T-helper 1 cell treated with Interleukin-12 subunit alpha and Interleukin-12 subunit beta and Interleukin-4 antibody, amounts not matched to agents 30 μg/mL and 1 μg/mL, for 36 hours (primary cell): ENCODE measurements around the gene ABCD4.

Experiments used
- H3K27ac Mint-ChIP-seq: one replicate; pipeline ENCODE4 v1.8.0; 2021; ENCODE audit warnings: mild to moderate bottlenecking, mixed read lengths
- H3K27me3 Mint-ChIP-seq: one replicate; pipeline ENCODE4 v1.8.0; 2021; ENCODE audit warnings: low read depth, mixed read lengths
- H3K36me3 Mint-ChIP-seq: one replicate; pipeline ENCODE4 v1.8.0; 2021; ENCODE audit warnings: low read depth, mixed read lengths
- H3K4me1 Mint-ChIP-seq: one replicate; pipeline ENCODE4 v1.8.0; 2021; ENCODE audit warnings: low read depth, mixed read lengths
- H3K4me3 Mint-ChIP-seq: one replicate; pipeline ENCODE4 v1.8.0; 2021; ENCODE audit warnings: mild to moderate bottlenecking, moderate library complexity, mixed read lengths
- H3K9me3 Mint-ChIP-seq: one replicate; pipeline ENCODE4 v1.8.0; 2021; ENCODE audit warnings: mixed read lengths

ABCD4 gene

GRCh38 chr14:74324931-74325361, 22.2 kb upstream of the ABCD4 start:
- Mint-ChIP-seq H3K4me3 (no peak overlapping the region), H3K9me3 (no peaks in the 10 kb centered on the region), H3K27ac (no peak overlapping the region), H3K36me3 (no peaks in the 10 kb centered on the region), H3K27me3 (peaks cover 13% of the 10 kb centered on the region), H3K4me1 (no peaks in the 10 kb centered on the region)

DNA sequence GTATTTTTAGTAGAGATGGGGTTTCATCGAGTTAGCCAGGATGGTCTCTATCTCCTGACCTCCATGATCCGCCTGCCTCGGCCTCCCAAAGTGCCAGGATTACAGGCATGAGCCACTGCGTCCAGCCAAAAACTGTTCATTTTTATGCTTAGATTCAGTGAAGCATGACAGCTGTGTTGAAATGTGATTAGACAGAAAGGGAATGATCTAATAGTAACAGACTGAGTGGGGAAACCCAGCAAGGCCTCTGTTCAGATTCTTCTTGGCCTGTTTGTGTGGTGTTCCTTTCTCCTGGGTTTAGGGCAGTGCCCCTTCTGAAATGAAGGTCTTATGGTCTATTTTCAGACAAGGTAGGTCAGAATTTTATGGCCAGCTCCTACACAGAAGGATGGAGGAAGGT, 11.8 kb upstream of the ABCD4 start:
- no peaks in the 10 kb centered on the region for H3K9me3 Mint-ChIP-seq
- H3K27ac Mint-ChIP-seq: no peak overlapping the region
- no peaks in the 10 kb centered on the region for H3K36me3 Mint-ChIP-seq
- no peak overlapping the region for H3K4me3 Mint-ChIP-seq
- H3K4me1 Mint-ChIP-seq: no peaks in the 10 kb centered on the region
- H3K27me3 Mint-ChIP-seq: peaks cover 6% of the 10 kb centered on the region

- H3K4me1 Mint-ChIP-seq: no peaks in the 10 kb centered on the region
- H3K27me3 Mint-ChIP-seq: peaks cover 3% of the 10 kb centered on the region
- no peaks in the 10 kb centered on the region for H3K9me3 Mint-ChIP-seq
- H3K4me3 Mint-ChIP-seq: no peak overlapping the region
- H3K27ac Mint-ChIP-seq: no peak overlapping the region
- H3K36me3 Mint-ChIP-seq: no peaks in the 10 kb centered on the region
Measured at GRCh38 chr14:74313601-74314000, 10.9 kb upstream of the ABCD4 start.

DNA sequence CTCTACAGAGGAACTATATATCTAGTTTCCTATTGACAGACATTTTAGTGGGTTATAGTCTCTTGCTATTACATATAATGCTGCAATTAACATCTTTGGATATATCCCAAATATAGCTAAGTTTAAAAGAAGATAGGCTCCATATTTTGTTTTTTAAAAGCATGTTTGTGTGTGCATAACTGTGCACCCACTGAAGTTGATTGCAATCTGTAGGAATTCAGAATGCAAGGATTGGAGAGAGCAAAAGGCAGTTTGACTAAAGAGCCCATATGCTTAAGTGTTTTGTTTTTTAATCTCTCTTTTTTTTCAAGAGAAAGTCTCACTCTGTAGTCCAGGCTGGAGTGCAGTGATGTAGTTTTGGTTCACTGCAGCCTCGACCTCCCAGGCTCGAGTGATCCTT, 9.4 kb upstream of the ABCD4 start:
- no peaks in the 10 kb centered on the region for H3K36me3 Mint-ChIP-seq
- peaks cover 3% of the 10 kb centered on the region for H3K27me3 Mint-ChIP-seq
- H3K4me3 Mint-ChIP-seq: no peak overlapping the region
- H3K27ac Mint-ChIP-seq: no peak overlapping the region
- no peaks in the 10 kb centered on the region for H3K4me1 Mint-ChIP-seq
- H3K9me3 Mint-ChIP-seq: no peaks in the 10 kb centered on the region

GRCh38 chr14:74309125-74310022, 6.6 kb upstream of the ABCD4 start:
- Mint-ChIP-seq H3K27ac (no peak overlapping the region), H3K4me1 (no peaks in the 10 kb centered on the region), H3K9me3 (no peaks in the 10 kb centered on the region), H3K4me3 (no peak overlapping the region), H3K36me3 (no peaks in the 10 kb centered on the region), H3K27me3 (no peaks in the 10 kb centered on the region)

DNA sequence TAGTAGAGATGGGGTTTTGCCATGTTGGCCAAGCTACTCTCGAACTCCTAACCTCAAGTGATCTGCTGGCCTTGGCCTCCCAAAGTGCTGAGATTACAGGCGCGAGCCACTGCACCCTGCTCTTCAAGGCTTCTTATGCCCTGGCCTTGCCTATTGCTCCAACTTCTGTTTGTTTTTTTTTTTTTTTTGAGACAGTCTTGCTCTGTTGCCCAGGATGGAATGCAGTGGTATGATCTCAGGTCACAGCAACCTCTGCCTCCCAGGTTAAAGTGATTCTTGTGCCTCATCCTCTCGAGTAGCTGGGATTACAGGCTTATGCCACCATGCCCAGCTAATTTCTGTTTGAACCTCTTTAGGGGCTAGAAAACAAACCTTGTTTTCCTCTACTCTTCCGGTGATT, 6.0 kb upstream of the ABCD4 start:
- no peaks in the 10 kb centered on the region for H3K4me1 Mint-ChIP-seq
- no peaks in the 10 kb centered on the region for H3K27me3 Mint-ChIP-seq
- H3K27ac Mint-ChIP-seq: no peak overlapping the region
- no peak overlapping the region for H3K4me3 Mint-ChIP-seq
- no peaks in the 10 kb centered on the region for H3K9me3 Mint-ChIP-seq
- no peaks in the 10 kb centered on the region for H3K36me3 Mint-ChIP-seq

DNA sequence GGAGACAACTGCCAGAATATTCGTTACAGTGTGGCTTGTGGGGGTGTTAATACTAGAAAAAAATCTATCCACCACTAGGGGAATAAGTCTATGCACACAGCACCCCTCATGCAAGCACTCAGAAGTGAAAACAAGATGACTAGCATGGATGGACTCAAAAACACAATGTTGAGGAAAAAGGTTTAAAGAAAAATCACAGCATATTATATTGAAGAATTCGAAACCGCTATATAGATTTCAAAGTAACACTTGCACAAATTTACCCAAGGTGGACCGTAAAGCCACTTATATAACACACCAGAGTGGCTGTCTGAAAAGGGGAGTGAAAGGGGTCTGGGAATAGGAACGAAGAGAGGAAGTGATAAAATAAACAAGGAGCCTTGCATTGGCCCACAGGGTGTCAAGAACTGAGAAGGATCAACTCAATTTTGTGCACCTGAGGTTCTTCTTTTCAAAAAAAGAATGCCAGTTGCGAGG, 544 bp downstream of the ABCD4 start:
- peaks cover 24% of the 10 kb centered on the region for H3K4me1 Mint-ChIP-seq

GRCh38 chr14:74301594-74302151, 1.1 kb downstream of the ABCD4 start:
- peak overlapping the region; percentile 100 for H3K4me3 Mint-ChIP-seq
- H3K27ac Mint-ChIP-seq: no peak overlapping the region
- no peaks in the 10 kb centered on the region for H3K27me3 Mint-ChIP-seq
- peaks cover 13% of the 10 kb centered on the region for H3K36me3 Mint-ChIP-seq
- H3K4me1 Mint-ChIP-seq: peaks cover 24% of the 10 kb centered on the region
- H3K9me3 Mint-ChIP-seq: no peaks in the 10 kb centered on the region

More for the DNA sequence above, 544 bp downstream of the ABCD4 start:
- Mint-ChIP-seq H3K27ac (peak overlapping the region; percentile 94), H3K9me3 (no peaks in the 10 kb centered on the region), H3K27me3 (no peaks in the 10 kb centered on the region), H3K36me3 (peaks cover 13% of the 10 kb centered on the region), H3K4me3 (peak overlapping the region; percentile 100)

GRCh38 chr14:74299061-74299545, 3.6 kb downstream of the ABCD4 start:
- H3K27me3 Mint-ChIP-seq: no peaks in the 10 kb centered on the region
- H3K9me3 Mint-ChIP-seq: no peaks in the 10 kb centered on the region
- peaks cover 24% of the 10 kb centered on the region for H3K4me1 Mint-ChIP-seq
- H3K27ac Mint-ChIP-seq: peak overlapping the region; percentile 26
- H3K4me3 Mint-ChIP-seq: no peak overlapping the region
- peaks cover 13% of the 10 kb centered on the region for H3K36me3 Mint-ChIP-seq

DNA sequence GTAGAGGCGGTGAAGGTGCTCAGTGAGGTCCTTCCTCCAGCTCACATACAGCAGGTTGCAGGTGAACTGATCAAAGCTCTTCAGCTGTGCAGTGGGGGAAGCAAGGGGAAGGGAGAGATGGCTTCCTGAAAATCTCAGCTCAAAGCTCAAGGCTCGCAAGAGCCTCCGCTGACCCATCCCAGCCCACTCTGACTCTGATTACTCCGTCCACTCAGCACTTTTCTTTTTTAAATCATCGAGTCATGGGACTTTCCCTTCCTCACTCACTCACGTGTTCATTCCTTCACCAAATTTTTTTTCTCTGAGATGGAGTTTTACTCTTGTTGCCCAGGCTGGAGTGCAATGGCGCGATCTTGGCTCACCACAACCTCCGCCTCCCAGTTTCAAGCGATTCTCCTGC, 4.7 kb downstream of the ABCD4 start:
- no peak overlapping the region for H3K4me3 Mint-ChIP-seq
- H3K27me3 Mint-ChIP-seq: no peaks in the 10 kb centered on the region
- H3K9me3 Mint-ChIP-seq: no peaks in the 10 kb centered on the region
- H3K4me1 Mint-ChIP-seq: peaks cover 19% of the 10 kb centered on the region
- peaks cover 14% of the 10 kb centered on the region for H3K36me3 Mint-ChIP-seq
- no peak overlapping the region for H3K27ac Mint-ChIP-seq

- peaks cover 17% of the 10 kb centered on the region for H3K36me3 Mint-ChIP-seq
- no peak overlapping the region for H3K4me3 Mint-ChIP-seq
- H3K4me1 Mint-ChIP-seq: peaks cover 8% of the 10 kb centered on the region
- no peaks in the 10 kb centered on the region for H3K9me3 Mint-ChIP-seq
- H3K27ac Mint-ChIP-seq: no peak overlapping the region
- no peaks in the 10 kb centered on the region for H3K27me3 Mint-ChIP-seq
Measured at GRCh38 chr14:74296037-74296467, 6.7 kb downstream of the ABCD4 start.

DNA sequence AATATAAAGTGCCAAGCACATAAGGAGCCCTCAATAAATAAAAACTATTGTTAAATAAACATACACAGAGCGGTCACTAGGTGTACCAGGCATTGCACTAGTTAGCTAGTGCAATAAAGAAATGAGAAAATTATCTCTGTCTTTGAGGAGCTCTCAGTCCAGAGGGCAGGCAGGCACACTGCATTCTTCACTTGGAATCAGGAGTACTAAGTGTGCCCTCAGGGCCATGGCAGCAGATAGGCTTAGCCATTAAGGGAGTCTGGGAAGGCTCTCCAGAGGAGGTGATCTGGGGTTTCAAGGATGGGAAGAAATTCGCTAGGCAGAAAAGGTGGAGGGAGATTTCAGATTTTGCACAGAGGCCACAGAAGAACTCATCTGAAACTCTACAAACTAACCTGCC, 9.1 kb downstream of the ABCD4 start:
- Mint-ChIP-seq H3K27me3 (no peaks in the 10 kb centered on the region), H3K4me3 (no peak overlapping the region), H3K9me3 (no peaks in the 10 kb centered on the region), H3K27ac (no peak overlapping the region), H3K36me3 (peaks cover 12% of the 10 kb centered on the region), H3K4me1 (peaks cover 1% of the 10 kb centered on the region)

- no peaks in the 10 kb centered on the region for H3K27me3 Mint-ChIP-seq
- H3K4me1 Mint-ChIP-seq: no peaks in the 10 kb centered on the region
- H3K9me3 Mint-ChIP-seq: no peaks in the 10 kb centered on the region
- no peak overlapping the region for H3K27ac Mint-ChIP-seq
- peaks cover 9% of the 10 kb centered on the region for H3K36me3 Mint-ChIP-seq
- H3K4me3 Mint-ChIP-seq: no peak overlapping the region
Measured at GRCh38 chr14:74292061-74292460, 10.7 kb downstream of the ABCD4 start.

DNA sequence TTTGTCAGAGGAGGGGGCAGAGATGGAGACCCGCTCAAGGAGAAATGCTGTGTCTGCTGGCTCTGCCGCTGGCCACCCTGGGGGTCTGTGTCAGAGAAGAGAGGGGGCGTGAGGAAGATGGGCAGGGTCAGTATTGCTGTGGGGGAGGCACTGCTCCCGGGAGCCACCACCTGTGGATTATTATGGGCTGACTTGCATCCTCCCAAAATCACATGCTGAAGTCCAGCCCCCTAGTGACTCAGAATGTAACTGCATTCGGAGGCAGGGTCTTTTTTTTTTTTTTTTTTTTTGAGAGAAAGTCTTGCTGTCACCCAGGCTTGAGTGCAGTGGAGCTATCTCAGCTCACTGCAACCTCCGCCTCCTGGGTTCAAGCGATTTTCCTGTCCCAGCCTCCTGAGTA, 12.3 kb downstream of the ABCD4 start:
- H3K4me1 Mint-ChIP-seq: no peaks in the 10 kb centered on the region
- no peak overlapping the region for H3K27ac Mint-ChIP-seq

DNA sequence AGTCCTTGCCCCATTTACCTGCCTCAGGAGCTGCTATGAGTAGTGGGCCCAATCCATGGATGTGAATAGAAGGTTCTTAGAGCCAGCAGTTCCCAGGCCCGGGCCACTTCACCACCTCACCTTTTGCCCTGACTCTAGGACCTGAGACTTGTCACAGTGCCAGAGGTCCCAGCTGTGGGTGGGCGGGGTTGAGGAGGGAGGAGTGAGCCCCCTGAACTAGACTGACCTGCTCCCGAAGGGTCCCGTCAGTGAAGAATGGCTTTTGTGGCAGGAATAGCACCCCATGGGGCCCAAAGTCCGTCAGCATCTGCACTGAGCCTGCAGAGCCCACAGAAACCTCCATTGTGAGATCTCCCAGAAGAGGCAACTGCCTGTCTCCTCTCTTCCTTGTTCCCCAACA, 12.9 kb downstream of the ABCD4 start:
- Mint-ChIP-seq H3K36me3 (peaks cover 15% of the 10 kb centered on the region), H3K27ac (no peak overlapping the region), H3K4me3 (no peak overlapping the region), H3K4me1 (no peaks in the 10 kb centered on the region), H3K9me3 (no peaks in the 10 kb centered on the region), H3K27me3 (no peaks in the 10 kb centered on the region)

More for the DNA sequence above, 12.3 kb downstream of the ABCD4 start:
- Mint-ChIP-seq H3K4me3 (no peak overlapping the region), H3K36me3 (peaks cover 15% of the 10 kb centered on the region), H3K27me3 (no peaks in the 10 kb centered on the region), H3K9me3 (no peaks in the 10 kb centered on the region)
